Measurements from ENCODE around the gene PKP4.

DNA sequence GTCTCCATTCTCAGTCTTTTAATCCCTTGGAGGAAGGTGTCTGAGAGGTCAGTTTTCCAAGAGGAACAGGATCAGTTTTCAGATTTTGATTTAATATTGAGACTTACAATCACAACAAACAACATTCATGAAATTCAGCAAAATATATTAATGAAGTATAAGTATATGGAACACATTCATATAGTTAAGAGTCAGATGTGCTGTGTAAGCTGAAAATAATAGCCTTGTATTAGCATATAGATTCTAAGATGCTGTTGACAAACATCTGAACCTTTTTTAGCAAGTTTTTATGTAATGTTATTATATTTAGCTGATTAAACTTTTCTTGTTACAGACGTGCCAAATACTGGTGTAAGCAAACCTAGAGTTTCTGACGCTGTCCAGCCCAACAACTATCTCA is 163.9 kb downstream of the PKP4 start:
- TF ChIP-seq MXI1 (conservative IDR thresholded peaks at IDR 0.05; ENCODE audit: poor library complexity, severe bottlenecking) (no peak), EP300 (conservative IDR thresholded peaks at IDR 0.05; ENCODE audit: poor library complexity, severe bottlenecking) (no peak), SMC3 (conservative IDR thresholded peaks at IDR 0.05; ENCODE audit: poor library complexity) (no peak), POLR2AphosphoS5 (IDR thresholded peaks at IDR 0.05) (no peak), EZH2 (IDR thresholded peaks at IDR 0.05; ENCODE audit: borderline replicate concordance, insufficient read depth, low read length, poor library complexity, severe bottlenecking) (no peak)
- TF ChIP-seq, protein P1, sequence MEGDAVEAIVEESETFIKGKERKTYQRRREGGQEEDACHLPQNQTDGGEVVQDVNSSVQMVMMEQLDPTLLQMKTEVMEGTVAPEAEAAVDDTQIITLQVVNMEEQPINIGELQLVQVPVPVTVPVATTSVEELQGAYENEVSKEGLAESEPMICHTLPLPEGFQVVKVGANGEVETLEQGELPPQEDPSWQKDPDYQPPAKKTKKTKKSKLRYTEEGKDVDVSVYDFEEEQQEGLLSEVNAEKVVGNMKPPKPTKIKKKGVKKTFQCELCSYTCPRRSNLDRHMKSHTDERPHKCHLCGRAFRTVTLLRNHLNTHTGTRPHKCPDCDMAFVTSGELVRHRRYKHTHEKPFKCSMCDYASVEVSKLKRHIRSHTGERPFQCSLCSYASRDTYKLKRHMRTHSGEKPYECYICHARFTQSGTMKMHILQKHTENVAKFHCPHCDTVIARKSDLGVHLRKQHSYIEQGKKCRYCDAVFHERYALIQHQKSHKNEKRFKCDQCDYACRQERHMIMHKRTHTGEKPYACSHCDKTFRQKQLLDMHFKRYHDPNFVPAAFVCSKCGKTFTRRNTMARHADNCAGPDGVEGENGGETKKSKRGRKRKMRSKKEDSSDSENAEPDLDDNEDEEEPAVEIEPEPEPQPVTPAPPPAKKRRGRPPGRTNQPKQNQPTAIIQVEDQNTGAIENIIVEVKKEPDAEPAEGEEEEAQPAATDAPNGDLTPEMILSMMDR (IDR thresholded peaks at IDR 0.05; ENCODE audit: poor library complexity, severe bottlenecking), result no peak
